RCC 7860 (cell line): ENCODE measurements around the gene C19orf25.
"Not testable (repeated sequence)": the region's sequence is repeated elsewhere in the genome, so short reads cannot be mapped to it uniquely, and the experiment has no call there.

Experiments used
- DNase-seq: peaks from one replicate; pipeline ENCODE4 v3.0.0-alpha.2; 2015; ENCODE audit warnings: low spot score
- FAIRE-seq: peaks from 2 replicates; lab custom pipeline; 2012; peaks lifted over from hg19 to GRCh38; lab: Jason Lieb, UNC

Gene C19orf25

DNA sequence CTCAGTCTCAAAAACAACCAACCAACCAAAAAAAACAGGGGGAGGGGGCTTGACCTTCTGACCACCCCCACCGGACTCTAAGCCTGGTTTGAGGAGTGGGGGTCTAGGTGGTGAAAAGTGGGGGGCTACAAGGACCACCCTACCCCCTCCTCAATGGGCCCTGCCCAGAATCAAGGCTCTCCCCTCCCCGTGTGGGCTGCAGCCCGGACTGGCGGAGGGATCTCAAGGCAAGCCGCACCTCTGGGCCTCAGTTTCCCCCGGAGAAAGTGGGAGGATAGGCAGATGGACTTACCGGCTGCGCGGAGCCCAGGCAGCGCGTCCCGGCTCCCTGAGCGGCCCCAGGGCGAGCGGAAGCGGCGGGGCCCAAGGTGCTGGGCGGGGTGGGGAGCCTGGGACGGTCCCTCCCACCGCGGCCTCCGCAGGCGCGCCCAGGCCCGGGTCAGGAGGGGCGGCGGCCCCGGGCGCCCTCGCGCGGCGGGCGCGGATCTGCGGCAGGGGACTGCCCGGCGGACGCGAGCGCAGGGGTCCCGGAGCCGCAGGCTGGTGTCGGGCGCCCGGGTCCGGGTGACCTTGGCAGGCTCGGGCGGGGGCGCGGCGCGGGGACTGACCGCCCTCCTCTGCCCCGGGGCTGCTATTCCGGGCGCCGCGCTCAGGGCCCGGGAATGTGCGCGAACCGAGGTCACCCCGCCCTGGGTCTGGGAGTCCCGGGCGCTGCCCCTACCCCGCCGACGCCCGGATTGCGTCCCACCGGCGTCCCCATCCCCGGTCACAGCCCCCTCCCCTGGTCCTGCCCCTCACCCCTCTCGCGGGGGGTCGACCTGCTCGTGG is 33.9 kb upstream of the C19orf25 start, which contains the start of gene ADAMTSL5:
Gene ADAMTSL5 (minus strand): TSS at position 349 of the 828 bp plus-strand sequence. CDS start 2,076 bp downstream, outside the sequence.
- FAIRE-seq (no peak), DNase-seq (peak; percentile 47)

DNA sequence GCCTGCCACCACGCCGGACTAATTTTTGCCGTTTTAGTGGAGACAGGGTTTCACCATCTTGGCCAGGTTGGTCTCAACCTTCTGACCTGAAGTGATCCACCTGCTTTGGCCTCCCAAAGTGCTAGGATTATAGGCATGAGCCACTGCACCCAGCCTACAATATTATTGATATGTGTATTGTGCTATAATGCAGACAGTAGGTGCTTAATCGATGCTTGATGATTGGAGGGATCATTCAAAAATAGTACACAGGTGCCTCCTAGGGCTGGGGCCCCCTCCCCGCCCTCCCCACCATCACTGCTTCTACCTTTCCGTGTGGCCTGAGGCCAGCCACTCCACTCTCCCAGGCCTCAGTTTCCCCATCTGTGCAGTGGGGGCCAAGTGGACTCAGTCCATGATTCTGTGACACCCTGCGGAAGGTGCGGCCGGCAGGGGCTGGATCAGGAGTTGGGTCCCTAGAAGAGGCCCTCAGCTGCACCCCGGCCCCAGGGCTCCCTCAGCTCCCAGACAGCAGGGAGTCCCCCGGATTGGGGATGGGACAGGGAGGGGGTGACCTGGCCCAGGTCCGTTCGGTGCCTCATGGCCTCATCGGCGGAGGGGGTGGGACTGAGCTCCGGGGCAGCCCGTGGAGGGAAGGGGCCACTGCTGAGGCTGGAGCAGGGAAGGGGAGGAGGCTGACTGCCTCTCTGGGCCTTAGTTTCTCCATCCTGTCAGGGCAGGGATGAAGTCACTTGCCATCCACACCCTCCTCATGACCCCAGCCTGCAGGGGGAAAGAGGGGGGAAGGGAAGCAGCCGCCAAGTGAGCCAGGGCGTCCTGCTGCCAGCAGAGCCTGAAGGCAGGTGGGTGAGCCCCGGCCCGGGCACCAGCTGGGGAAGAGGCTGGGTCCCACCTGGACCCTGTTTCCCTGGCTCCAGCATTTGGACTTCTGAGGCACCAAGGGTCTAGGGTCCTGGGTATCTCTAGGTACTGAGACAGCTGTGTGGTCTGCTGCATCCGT is 32.6 kb upstream of the C19orf25 start:
- FAIRE-seq (no peak), DNase-seq (no peak)

DNA sequence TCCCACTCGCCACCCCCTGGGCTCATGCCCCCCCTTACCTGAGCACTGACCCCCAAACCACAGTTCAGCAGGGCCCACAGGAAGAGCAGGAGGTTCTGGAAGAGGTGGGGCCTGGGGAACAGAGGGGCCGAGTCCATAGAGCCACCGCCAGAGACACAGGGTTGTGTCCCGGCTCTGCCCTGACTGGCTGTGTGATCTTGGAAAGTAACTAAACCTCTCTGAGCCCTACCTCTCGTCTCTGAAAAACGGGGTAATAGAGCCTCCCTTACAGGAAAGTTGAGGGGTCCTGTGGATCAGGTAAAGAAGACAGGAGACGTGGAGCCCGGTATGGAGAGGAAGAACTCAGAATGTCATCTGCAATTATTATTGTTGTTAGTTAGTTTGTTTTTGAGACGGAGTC is 31.8 kb upstream of the C19orf25 start:
- FAIRE-seq (no peak), DNase-seq (no peak)

DNA sequence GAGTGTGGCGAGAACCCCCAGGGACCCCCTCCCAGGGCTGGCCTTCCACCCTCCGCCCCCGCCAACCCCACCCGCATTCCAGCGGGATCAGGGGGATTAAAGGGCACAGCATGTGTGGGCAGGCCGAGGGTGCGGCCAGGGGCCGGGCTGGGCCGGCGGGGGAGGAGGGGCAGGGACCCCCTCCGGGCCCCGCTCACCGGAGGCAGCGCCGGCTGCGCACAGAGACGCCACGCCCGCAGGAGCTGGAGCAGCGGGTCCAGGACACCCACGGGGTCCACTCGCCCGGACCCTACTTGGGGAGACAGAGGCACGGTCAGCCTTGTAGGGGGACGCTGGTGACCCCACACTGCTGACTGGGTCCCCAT is 31.4 kb upstream of the C19orf25 start:
- FAIRE-seq: no peak

DNA sequence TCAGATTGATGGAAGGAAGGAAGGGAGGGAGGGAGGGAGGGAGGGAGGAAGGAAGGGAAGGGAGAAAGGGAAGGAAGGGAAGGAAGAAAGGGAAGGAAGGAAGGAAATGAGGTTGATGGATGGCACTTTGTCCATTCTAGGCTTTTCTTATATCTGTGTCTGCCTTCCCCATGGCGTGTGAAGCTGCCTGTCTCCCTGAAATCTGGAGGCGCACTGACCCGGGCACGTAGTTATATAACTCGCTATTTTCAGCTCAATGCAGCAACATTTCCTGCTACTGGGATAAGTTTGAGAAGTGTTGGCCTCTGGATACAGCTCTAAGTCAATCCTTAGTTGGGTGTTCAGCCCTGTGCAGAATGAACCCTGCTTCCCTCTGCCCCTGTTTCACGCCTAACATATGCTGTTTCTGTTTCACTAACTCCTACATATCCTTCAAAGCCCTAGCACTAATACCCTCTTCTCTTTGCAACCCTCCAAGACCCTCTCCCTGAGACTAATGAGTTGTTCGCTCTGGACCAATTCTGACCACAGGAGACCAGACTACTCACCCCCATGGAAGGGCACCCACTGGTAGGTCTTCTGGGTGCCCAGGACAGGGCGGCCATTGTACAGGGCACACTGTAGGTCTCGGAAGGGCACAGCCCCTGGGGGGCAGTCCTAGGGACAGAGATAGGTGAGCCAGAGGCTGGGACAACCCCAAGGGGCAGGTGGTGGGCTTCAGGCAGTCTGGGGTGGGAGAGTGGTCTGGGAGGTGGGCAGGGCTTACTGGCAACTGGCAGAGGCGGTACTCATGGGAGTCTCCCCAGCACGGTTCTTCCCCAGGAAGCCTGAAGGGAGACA is 30.8 kb upstream of the C19orf25 start:
- DNase-seq: no peak
- FAIRE-seq: no peak

More for the DNA sequence above, 31.4 kb upstream of the C19orf25 start:
- no peak for DNase-seq

DNA sequence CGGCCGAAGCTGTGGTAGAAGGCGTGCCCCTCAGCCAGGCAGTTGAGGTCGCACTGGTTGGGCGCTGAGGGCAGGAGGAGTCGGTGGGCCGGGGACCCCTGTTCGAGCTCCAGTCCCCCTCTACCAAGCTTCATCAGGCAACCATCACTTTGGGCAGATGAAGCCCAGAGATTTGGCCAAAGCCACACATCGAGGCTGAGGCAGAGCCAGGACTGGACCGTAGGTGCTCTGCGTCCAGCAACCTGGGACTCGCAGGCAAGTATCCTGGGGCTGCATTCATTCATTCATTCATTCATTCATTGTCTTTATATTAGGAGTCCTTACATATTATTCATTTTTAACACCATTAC is 29.5 kb upstream of the C19orf25 start:
- DNase-seq (no peak), FAIRE-seq (no peak)

DNA sequence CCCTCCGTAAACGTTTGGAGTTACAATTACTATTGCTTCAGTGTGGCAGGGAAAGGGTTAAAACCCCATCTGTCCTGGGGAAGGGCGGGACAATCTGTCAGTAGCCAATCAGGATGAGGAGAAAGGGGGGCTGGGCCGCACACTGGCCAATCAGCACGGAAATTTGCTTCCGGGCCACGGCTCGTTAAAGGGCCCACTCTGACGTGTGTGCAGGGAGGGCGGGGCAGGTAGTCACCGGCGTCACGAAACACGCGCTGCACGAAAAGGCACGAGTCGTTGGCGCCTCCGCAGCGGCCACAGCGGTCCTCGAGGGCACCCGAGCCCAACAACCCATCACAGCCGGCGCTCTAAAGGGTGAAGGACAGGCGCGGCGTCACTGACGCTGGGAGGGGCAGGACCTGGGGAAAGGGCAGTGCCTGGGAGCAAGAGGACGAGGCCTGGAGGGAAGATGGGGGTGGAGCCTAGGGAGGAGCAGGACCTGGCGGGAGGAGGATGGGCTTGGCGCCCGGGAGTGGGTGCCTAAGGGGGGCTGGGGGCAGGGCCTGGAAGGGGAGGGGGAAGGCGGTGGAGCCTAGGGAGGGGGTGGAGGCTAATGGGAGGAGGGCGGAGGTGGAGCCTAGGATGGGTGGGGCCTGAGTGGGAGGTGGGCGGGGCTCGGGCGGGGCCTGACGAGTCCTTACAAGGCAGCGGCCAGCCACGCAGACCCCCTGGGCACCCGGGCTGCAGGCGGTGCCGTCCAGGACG is 28.9 kb upstream of the C19orf25 start:
- FAIRE-seq: no peak
- DNase-seq: peak; percentile 52

DNA sequence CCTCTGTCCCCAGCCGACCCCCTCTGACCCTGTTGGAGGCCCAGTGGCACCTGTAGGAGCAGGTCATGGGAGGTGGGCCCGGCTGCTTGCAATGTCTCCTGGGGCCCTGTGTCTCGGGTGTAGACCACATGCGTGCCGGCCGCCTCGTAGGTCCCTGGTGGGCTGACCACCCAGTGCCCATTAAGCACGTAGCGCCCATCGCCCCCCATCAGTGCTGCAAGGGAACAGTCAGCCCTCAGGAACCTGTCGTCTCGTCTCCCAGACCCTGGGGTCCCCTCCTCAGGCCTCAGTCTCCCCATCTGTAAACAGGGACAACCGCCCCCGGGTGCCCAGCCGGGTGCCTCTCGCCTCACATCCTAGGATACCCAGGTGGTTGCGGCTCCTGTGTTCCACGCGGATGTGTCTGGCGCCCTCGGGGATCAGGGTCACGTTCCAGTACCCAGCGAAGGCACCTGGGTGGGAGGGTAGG is 28.2 kb upstream of the C19orf25 start:
- FAIRE-seq (no peak), DNase-seq (no peak)

DNA sequence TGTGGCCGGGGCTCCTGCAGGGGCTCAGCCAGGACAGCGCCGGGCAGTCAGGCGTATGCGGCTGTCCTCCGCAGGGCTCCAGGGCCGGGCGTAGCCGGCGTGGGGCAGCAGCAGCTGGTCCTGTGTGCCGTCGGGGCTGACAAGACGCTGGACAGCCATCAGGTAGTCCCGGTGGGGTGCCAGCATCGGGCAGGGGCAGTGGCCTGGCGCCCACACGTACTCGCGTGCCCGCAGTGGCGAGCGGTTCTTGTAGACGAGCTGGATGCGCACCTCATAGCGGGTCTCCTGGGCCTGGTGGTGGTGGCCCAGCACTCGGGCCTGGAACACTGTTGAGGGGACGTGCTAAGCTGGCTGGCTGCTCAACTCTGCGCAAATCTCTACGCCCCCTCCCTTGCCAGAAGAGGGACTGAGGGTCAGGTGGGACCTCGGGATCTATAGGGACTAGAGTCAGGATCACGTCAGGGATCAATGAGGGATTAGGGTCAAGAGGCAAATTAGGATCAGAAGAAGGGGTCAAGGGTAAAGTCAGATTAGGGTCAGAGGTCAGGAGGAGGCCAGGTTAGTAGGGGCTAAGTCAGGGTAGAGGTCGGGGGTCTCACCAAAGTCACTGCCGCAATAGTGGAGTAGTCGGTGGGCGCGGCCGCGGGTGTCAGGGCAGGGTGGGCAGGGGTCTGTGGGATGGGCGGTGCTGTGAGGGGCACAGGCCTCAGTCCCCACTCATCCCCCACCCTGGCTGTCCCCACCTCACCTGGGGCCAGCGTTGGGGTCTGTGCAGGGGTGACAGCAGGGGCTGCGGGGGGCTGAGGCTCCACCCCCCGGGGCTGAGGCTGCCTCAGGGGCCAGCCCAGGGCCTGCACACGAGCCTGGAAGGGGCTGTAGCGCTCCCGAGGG is 27.2 kb upstream of the C19orf25 start:
- DNase-seq (no peak), FAIRE-seq (no peak)

DNA sequence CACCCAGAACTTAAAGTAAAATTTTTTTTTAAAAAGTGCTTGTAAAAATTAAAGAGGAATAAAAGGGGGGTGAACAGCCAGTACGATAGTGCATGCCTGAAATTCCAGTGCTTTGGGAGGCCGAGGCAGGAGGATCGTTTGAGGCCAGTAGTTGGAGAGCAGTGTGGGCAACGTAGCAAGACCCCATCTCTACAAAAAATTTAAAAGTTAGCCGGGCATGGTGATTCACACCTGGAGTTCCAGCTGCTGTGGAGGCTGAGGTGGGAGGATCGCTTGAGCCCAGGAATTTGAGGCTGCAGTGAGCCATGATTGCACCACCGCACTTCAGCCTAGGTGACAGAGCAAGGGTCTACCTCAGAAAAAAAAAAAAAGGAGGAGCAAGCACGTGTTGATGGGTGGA is 26.0 kb upstream of the C19orf25 start:
- DNase-seq (no peak), FAIRE-seq (no peak)

DNA sequence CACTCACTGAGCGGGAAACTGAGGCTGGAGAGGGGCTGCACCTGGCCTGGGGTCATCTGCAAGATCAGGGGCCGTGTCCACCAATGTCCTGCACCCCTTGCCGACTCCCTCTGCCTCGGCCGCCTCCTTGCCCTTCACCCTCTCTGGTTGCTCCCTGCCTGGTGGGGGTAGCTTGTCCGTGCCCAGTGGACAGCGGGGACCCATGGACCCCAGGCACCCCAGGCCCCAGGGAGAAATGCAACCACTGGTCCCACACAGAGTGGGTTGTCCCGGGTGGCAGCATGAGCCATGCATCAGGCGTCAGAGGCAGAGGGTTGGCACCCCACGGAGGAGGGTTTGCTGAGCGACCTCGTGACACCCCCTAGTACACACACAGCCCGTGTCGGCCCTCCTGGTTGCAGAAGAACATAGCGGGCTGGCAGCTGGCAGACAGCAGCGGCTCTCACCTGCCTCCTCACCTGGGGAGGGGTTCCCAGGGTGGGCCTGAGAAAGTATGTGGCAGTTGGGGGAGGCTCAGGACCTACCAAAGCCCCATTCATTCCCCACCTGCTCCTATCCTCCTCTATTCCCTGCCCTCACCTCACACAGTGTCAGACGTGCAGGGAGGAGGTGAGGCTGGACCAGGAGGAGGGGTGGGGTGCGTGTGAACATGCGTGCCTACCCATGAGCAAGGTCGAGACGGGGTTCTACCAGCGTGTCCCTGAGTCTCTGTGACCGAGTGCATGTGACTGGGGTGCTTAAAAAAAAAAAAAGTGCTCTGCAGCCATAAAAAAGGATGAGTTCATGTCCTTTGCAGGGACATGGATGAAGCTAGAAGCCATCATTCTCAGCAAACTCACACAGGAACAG is 25.1 kb upstream of the C19orf25 start:
- DNase-seq: no peak
- no peak for FAIRE-seq

DNA sequence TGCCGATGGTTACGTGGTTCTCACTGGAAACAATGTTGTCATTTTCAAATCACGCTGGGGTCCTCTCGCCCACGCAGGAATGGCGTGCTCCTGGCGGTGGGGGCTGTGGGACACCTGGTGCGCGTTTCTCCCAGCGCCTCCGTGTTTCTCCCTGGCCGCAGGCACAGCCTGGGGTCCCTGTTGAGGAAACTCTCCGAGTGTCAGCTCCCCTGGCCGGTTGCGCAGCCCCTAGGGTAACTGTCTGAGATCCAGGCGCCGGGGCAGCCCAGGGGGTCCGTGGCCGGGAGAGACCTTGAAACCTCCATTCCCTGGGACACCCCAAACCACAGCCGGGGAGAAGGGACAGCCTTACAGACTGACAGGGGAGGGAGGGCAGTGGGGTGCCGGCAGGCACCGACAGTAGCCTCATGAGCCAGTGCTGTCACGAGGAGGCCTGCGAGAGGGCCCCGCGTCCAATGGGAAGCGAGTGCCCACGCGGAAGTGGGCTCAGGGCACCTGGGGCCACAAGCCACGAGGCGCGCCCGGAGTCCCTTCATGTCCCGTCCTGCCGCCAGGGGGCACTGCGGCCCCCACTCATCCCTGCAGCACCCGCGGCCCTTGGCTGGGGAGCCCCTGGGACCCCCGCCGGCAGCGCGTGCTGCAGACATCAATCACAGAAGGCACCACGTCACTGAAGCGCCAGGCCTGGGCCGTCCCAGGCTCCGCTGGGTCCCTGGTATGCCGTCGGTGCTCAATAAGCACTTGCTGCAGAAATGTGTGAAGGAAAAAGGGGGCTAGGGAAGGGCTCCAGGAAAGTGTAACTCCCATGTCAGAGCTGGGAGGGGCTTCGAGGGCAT is 24.3 kb upstream of the C19orf25 start:
- FAIRE-seq: no peak
- DNase-seq: no peak

DNA sequence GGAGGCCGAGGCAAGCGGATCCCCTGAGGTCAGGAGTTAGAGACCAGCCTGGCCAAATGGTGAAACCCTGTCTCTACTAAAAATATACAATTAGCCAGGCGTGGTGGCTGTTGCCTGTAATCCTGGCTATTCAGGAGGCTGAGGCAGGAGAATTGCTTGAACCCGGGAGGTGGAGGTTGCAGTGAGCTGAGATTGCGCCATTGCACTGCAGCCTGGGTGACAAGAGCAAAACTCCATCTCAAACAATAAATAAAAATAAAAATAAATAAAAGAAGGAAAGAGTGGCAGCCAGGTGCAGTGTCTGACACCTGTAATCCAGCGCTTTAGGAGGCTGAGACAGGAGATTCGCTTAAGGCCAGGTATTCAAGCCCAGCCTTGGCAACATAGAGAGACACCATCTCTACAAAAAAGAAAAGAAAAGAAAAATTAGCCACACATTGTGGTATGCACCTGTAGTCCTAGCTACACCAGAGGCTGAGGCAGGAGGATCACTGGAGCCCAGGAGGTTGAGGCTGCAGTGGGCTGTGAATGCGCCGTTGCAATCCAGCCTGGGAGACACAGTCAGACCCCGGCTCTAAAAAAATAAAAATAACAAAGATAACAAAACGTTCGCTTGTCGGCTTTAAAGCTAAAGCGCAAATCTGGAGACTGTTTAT is 23.5 kb upstream of the C19orf25 start:
- no peak for FAIRE-seq
- no peak for DNase-seq

DNA sequence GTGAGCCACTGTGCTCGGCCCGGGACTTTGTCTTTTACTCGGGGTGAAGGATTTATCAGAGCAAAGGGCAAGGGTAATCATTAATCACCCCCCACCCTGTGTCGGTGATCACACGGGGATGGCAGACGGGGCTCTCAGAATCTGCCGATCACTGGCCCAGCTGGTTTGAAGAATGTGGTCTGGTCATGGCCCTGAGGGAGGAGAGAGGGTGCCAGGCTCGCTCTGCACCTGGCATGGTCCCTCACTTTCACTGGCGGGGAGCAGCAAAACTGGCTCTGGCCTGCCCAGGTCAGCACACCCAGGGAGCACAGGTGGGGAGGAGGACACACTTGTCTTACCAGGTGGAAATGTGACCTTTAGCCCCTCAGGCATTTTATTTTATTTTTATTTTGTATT is 22.2 kb upstream of the C19orf25 start:
- DNase-seq: no peak
- no peak for FAIRE-seq

DNA sequence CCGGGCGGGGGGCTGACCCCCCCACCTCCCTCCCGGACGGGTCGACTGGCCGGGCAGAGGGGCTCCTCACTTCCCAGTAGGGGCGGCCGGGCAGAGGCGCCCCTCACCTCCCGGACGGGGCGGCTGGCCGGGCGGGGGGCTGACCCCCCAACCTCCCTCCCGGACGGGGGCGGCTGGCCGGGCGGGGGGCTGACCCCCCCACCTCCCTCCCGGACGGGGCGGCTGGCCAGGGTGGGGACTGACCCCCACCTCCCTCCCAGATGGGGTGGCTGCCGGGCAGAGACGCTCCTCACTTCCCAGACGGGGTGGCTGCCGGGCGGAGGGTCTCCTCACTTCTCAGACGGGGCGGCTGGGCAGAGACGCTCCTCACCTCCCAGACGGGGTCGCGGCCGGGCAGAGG is 20.2 kb upstream of the C19orf25 start:
- not testable (repeated sequence) for DNase-seq, FAIRE-seq

DNA sequence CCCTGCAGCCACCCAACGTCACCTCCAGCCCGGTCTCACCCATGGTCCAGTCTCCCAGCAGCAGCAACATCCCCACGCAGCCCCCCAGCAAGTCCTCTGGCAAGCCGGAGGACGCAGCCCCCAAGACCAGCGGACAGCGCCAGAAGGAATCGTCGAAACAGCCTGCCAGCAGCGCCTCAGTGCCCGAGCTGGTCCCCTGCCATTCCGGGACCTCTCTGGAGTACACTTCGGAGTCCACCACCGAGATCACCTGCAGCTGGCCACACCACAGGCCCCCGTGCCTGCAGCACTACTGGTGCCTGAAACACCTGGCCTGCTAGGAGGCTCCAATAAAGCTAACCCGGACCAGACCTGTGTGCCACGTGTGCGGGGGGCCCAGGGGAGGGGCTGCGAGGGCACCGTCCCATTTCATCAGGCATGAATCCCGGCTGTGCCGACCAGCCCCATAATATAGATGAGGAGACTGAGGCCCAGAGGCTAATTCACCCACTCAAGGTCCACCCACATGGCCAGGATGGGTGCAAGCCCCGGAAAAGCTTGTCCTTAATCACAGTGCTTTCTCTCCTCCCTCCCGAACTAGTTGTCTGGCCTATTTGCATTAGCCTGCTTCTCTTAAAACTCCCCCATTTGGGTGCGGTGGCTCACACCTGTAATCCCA is 18.7 kb upstream of the C19orf25 start:
- DNase-seq (no peak), FAIRE-seq (no peak)
